Keratinocyte (primary cell): ENCODE results near the gene PTPRF. TPM values are rescaled to one million over a fixed set of nuclear protein-coding genes. Genes with fewer than 3 reads are reported as not detected.

ENCODE experiments used
- DNase-seq: peaks from one replicate; pipeline ENCODE4 v3.0.0-alpha.2; 2011; ENCODE audit warnings: low read depth, missing footprints, low spot score
- FAIRE-seq: peaks from 2 replicates; lab custom pipeline; 2011; peaks lifted over from hg19 to GRCh38; lab: Jason Lieb, UNC
- H2AFZ ChIP-seq: 2 replicates; pipeline ENCODE4 v1.6.0; 2012; ENCODE audit warnings: low read length, control low read depth, inconsistent platforms; ENCODE audit not compliant: control insufficient read depth
- H3K27ac ChIP-seq: 2 replicates; pipeline ENCODE4 v1.5.1; 2011; ENCODE audit warnings: low read length; ENCODE audit not compliant: control insufficient read depth, insufficient read depth
- H3K27me3 ChIP-seq: 3 replicates; pipeline ENCODE4 v1.6.0; 2011; ENCODE audit warnings: low read length; ENCODE audit not compliant: control insufficient read depth, insufficient read depth; ENCODE audit errors: extremely low read depth
- H3K36me3 ChIP-seq, 2 experiments: 2 replicates in 1 of 2; 3 replicates in 1 of 2; pipeline ENCODE4 v1.5.1; 2011; ENCODE audit warnings: low read length in 2 of 2, mild to moderate bottlenecking in 1 of 2; ENCODE audit not compliant: control insufficient read depth in 2 of 2, insufficient read depth in 2 of 2; ENCODE audit errors: extremely low read depth in 1 of 2
- H3K4me1 ChIP-seq: 3 replicates; pipeline ENCODE4 v1.5.1; 2011; ENCODE audit warnings: low read length; ENCODE audit not compliant: control insufficient read depth, insufficient read depth; ENCODE audit errors: extremely low read depth
- H3K4me2 ChIP-seq: 3 replicates; pipeline ENCODE4 v1.6.0; 2011; ENCODE audit warnings: low read depth, low read length; ENCODE audit not compliant: control insufficient read depth, insufficient read depth; ENCODE audit errors: extremely low read depth
- H3K4me3 ChIP-seq, 3 experiments: fragments of 200-600 bp in 1 of 3; sonication (generic) in 1 of 3; 2 replicates in 2 of 3; 3 replicates in 1 of 3; pipeline ENCODE4 v1.5.1; 2011 to 2016; ENCODE audit warnings: low read length in 3 of 3, mild to moderate bottlenecking in 3 of 3, control low read depth in 2 of 3, inconsistent platforms in 1 of 3, low read depth in 1 of 3, mixed read lengths in 1 of 3, mixed run types in 1 of 3, moderate library complexity in 1 of 3; ENCODE audit not compliant: control insufficient read depth in 2 of 3, insufficient read depth in 2 of 3; ENCODE audit errors: extremely low read depth in 1 of 3
- H3K79me2 ChIP-seq: 2 replicates; pipeline ENCODE4 v1.6.0; 2012; ENCODE audit warnings: low read length; ENCODE audit not compliant: control insufficient read depth, insufficient read depth
- H3K9ac ChIP-seq: 3 replicates; pipeline ENCODE4 v1.6.0; 2011; ENCODE audit warnings: low read length; ENCODE audit not compliant: control insufficient read depth, insufficient read depth; ENCODE audit errors: extremely low read depth
- H3K9me1 ChIP-seq: 3 replicates; pipeline ENCODE4 v1.6.0; 2011; ENCODE audit warnings: low read length; ENCODE audit not compliant: control insufficient read depth, insufficient read depth; ENCODE audit errors: extremely low read depth
- H3K9me3 ChIP-seq: 2 replicates; pipeline ENCODE4 v1.5.1; 2012; ENCODE audit warnings: low read depth, low read length; ENCODE audit not compliant: control insufficient read depth
- H4K20me1 ChIP-seq: 3 replicates; pipeline ENCODE4 v1.6.0; 2011; ENCODE audit warnings: low read length; ENCODE audit not compliant: control insufficient read depth, insufficient read depth; ENCODE audit errors: extremely low read depth
- CTCF ChIP-seq, 3 experiments: IDR thresholded peaks in 1 of 3; conservative IDR thresholded peaks in 1 of 3; optimal IDR thresholded peaks in 1 of 3; 2 replicates in 2 of 3; 3 replicates in 1 of 3; pipeline versions ENCODE3 to v1.5.1; 2011; ENCODE audit warnings: low read length in 3 of 3, mild to moderate bottlenecking in 3 of 3, moderate library complexity in 2 of 3, control low read depth in 1 of 3, inconsistent platforms in 1 of 3; ENCODE audit not compliant: insufficient read depth in 2 of 3; ENCODE audit errors: extremely low read depth in 1 of 3
- EZH2 ChIP-seq: IDR thresholded peaks from one replicate; pipeline ENCODE4 v1.6.1; 2012; ENCODE audit warnings: inconsistent platforms, mild to moderate bottlenecking, low read length, moderate library complexity
- dilution Hi-C: fragments of 300-500 bp; cut with MboI; formaldehyde crosslinking; loops from one replicate; pipeline ENCODE4 v1.7.0; 2020; ENCODE audit warnings: low sequenced_read_pairs; ENCODE audit not compliant: extremely low pct_ligation_motif_present
- polyA plus RNA-seq, 5 experiments: library from polyadenylated mRNA; depleted of rRNA in 3 of 5; stranded (reverse) in 3 of 5; stranded (forward) in 1 of 5; unstranded in 1 of 5; fragments of >200 nt; gene quantifications; 1 replicate in 1 of 5; 2 replicates in 3 of 5; 3 replicates in 1 of 5; pipeline versions ENCODE4 v1.2.1 to v1.2.3, GENCODE V29; 2011 to 2012; ENCODE audit warnings: missing spikeins in 2 of 5, low read depth in 1 of 5, low replicate concordance in 1 of 5

The PTPRF gene
- polyA plus RNA-seq, 1 donor (not counting 4 experiments of a cell fraction or from before 2014, with no cell fraction given) = 161 TPM

- H3K27me3 ChIP-seq = no peaks in the 10 kb centered on the region
- H3K27ac ChIP-seq = no peak overlapping the region
- H3K79me2 ChIP-seq = peaks cover 12% of the 10 kb centered on the region
- no peak overlapping the region for H3K4me3 ChIP-seq
- peaks cover 7% of the 10 kb centered on the region for H4K20me1 ChIP-seq
- H3K4me2 ChIP-seq = no peak overlapping the region
- H2AFZ ChIP-seq = no peak overlapping the region
- H3K9me3 ChIP-seq = no peaks in the 10 kb centered on the region
- H3K4me1 ChIP-seq = peaks cover 35% of the 10 kb centered on the region
- no peak for TF ChIP-seq CTCF (optimal IDR thresholded peaks at IDR 0.05 in 1 of 3, IDR thresholded peaks at IDR 0.05 in 1 of 3, conservative IDR thresholded peaks at IDR 0.05 in 1 of 3; ENCODE audit: extremely low read depth in 1 of 3, insufficient read depth in 2 of 3, low read length in 3 of 3)
- TF ChIP-seq EZH2 = no peak
- no peak for DNase-seq
- no peak overlapping the region for H3K9ac ChIP-seq
- FAIRE-seq = no peak
- dilution Hi-C loops = no loop called here
- H3K9me1 ChIP-seq = peaks cover 4% of the 10 kb centered on the region
- peaks cover 56 to 59% of the 10 kb centered on the region in 2 experiments for H3K36me3 ChIP-seq
Observed at GRCh38 chr1:43671626-43672330, 141.1 kb downstream of the PTPRF start.

- peaks cover 16% of the 10 kb centered on the region for H3K79me2 ChIP-seq
- H3K36me3 ChIP-seq = peaks cover 47 to 50% of the 10 kb centered on the region in 2 experiments
Observed at GRCh38 chr1:43673261-43673660, 142.6 kb downstream of the PTPRF start.

More at GRCh38 chr1:43673261-43673660, 142.6 kb downstream of the PTPRF start:
- FAIRE-seq (no peak), DNase-seq (no peak)
- dilution Hi-C loops = no loop called here
- H3K27ac ChIP-seq = no peak overlapping the region
- H3K9me3 ChIP-seq = no peaks in the 10 kb centered on the region
- TF ChIP-seq CTCF (optimal IDR thresholded peaks at IDR 0.05 in 1 of 3, IDR thresholded peaks at IDR 0.05 in 1 of 3, conservative IDR thresholded peaks at IDR 0.05 in 1 of 3; ENCODE audit: extremely low read depth in 1 of 3, insufficient read depth in 2 of 3, low read length in 3 of 3) (no peak), EZH2 (no peak)
- H3K27me3 ChIP-seq = no peaks in the 10 kb centered on the region
- peaks cover 7% of the 10 kb centered on the region for H4K20me1 ChIP-seq
- H3K4me1 ChIP-seq = peaks cover 22% of the 10 kb centered on the region
- no peak overlapping the region for H2AFZ ChIP-seq
- H3K9me1 ChIP-seq = peaks cover 2% of the 10 kb centered on the region
- H3K4me3 ChIP-seq = no peak overlapping the region
- H3K4me2 ChIP-seq = no peak overlapping the region
- H3K9ac ChIP-seq = no peak overlapping the region

Other genes with a start within 250 kb of the PTPRF start
- gene C1orf210, start 245.3 kb upstream of the PTPRF start, polyA plus RNA-seq = 4.6 to 6.4 TPM (median 5.6 TPM) in 3 replicates
- gene TIE1, start 229.9 kb upstream of the PTPRF start, polyA plus RNA-seq = 0.03 TPM in 1 of 3 replicates, not detected in the others
- gene MPL, start 193.1 kb upstream of the PTPRF start, polyA plus RNA-seq = 0.07 TPM in 1 of 3 replicates, not detected in the others
- gene CDC20, start 171.9 kb upstream of the PTPRF start, polyA plus RNA-seq = 13.6 to 102 TPM (median 84.2 TPM) in 3 replicates
- gene ELOVL1, start 162.9 kb upstream of the PTPRF start, polyA plus RNA-seq = 277 to 331 TPM (median 283 TPM) in 3 replicates
- 11.1 to 28.7 TPM (median 14.3 TPM) in 3 replicates for gene MED8, start 141.1 kb upstream of the PTPRF start, polyA plus RNA-seq
- gene SZT2, start 141.0 kb upstream of the PTPRF start, polyA plus RNA-seq = 5.9 to 6.7 TPM (median 6.1 TPM) in 3 replicates
- 26.4 to 39.6 TPM (median 26.9 TPM) in 3 replicates for gene HYI, start 77.0 kb upstream of the PTPRF start, polyA plus RNA-seq
- gene KDM4A, start 119.3 kb downstream of the PTPRF start, polyA plus RNA-seq = 31.0 to 39.5 TPM (median 31.6 TPM) in 3 replicates
- 8.5 to 14.6 TPM (median 10.0 TPM) in 3 replicates for gene ST3GAL3, start 176.7 kb downstream of the PTPRF start, polyA plus RNA-seq